K562 (cell line): Measurements from ENCODE around the gene CST6. TPM values are rescaled to one million over a fixed set of nuclear protein-coding genes. Genes with fewer than 3 reads are reported as not detected.

Experiments
- ATAC-seq: fragments of 200-7000 bp; cut with Tn5 transposase; 3 replicates; pipeline ENCODE4 v1.9.1; 2020; ENCODE audit warnings: moderate library complexity
- BruUV-seq: library from RNA; stranded (reverse); fragments of 400-500 nt; replicated peaks from 2 replicates; lab custom pipeline; 2021; lab: Mats Ljungman, UMichigan
- CTCF ChIA-PET: fragments of 300-600 bp; formaldehyde crosslinking; extraction: SDS; loops from one replicate; lab custom pipeline; 2021; ENCODE audit warnings: low intra/inter-chr PET ratio; lab: Yijun Ruan, JAX
- POLR2A ChIA-PET: fragments of 300-600, 350-650 bp; sonication (Branson Sonifier 250); formaldehyde crosslinking; extraction: SDS; loops from one replicate; lab custom pipeline; 2021; ENCODE audit warnings: antibody characterized with exemption, inconsistent platforms; lab: Yijun Ruan, JAX
- DNase-seq, 4 experiments: peaks; one replicate each; pipeline versions ENCODE4 v3.0.0 to v3.0.0-alpha.2; 2011 to 2018; ENCODE audit warnings: low spot score in 3 of 4, mixed read lengths in 3 of 4; ENCODE audit errors: extremely low read depth in 1 of 4
- FAIRE-seq: peaks from 2 replicates; lab custom pipeline; 2011; peaks lifted over from hg19 to GRCh38; lab: Jason Lieb, UNC
- H2AFZ ChIP-seq: 2 replicates; pipeline ENCODE4 v1.6.0; 2011; ENCODE audit warnings: low read depth, low read length, control low read depth, inconsistent platforms
- H3K27ac ChIP-seq: fragments of 200-600 bp; 3 replicates; pipeline ENCODE4 v1.8.0; 2011; ENCODE audit warnings: low read depth, mild to moderate bottlenecking, control low read depth, inconsistent platforms, low read length, moderate library complexity, mixed read lengths; ENCODE audit errors: extremely low read depth
- H3K27me3 ChIP-seq, 2 experiments: fragments of 300-600 bp in 1 of 2; 2 replicates in 1 of 2; 3 replicates in 1 of 2; pipeline versions ENCODE4 v1.6.0 to v1.8.0; 2011; ENCODE audit warnings: inconsistent platforms in 2 of 2, low read length in 2 of 2, mild to moderate bottlenecking in 1 of 2, mixed read lengths in 1 of 2, moderate library complexity in 1 of 2; ENCODE audit not compliant: control insufficient read depth in 2 of 2, insufficient read depth in 2 of 2
- H3K36me3 ChIP-seq: fragments of 300-600 bp; 3 replicates; pipeline ENCODE4 v1.8.0; 2011; ENCODE audit warnings: mild to moderate bottlenecking, low read length, inconsistent platforms; ENCODE audit not compliant: control insufficient read depth, insufficient read depth
- H3K4me1 ChIP-seq, 2 experiments: fragments of 200-600 bp in 1 of 2; replicated peaks in 1 of 2; 2 replicates in 1 of 2; 3 replicates in 1 of 2; pipeline versions ENCODE4 v1.5.1 to v1.8.0; 2011; ENCODE audit warnings: inconsistent platforms in 2 of 2, low read length in 2 of 2, mild to moderate bottlenecking in 1 of 2, mixed read lengths in 1 of 2, moderate library complexity in 1 of 2; ENCODE audit not compliant: control insufficient read depth in 2 of 2, insufficient read depth in 2 of 2
- H3K4me2 ChIP-seq: 2 replicates; pipeline ENCODE4 v1.6.1; 2011; ENCODE audit warnings: low read length, control low read depth, inconsistent platforms, mixed read lengths; ENCODE audit not compliant: insufficient read depth
- H3K4me3 ChIP-seq: fragments of 200-600 bp; sonication (generic), shearing (Covaris generic); 2 replicates; pipeline ENCODE4 v1.5.1; 2016; ENCODE audit warnings: control low read depth, inconsistent platforms
- H3K79me2 ChIP-seq: fragments of 200-600 bp; 3 replicates; pipeline ENCODE4 v1.8.0; 2011; ENCODE audit warnings: low read length, inconsistent platforms; ENCODE audit not compliant: control insufficient read depth, insufficient read depth
- H3K9ac ChIP-seq, 2 experiments: 2 replicates each; pipeline versions ENCODE4 v1.6.0 to v1.6.1; 2011; ENCODE audit warnings: low read depth in 2 of 2, low read length in 2 of 2, control low read depth in 1 of 2, inconsistent platforms in 1 of 2, mild to moderate bottlenecking in 1 of 2, mixed read lengths in 1 of 2; ENCODE audit not compliant: insufficient read depth in 1 of 2
- H3K9me1 ChIP-seq: one replicate; pipeline ENCODE4 v1.6.0; 2011; ENCODE audit warnings: inconsistent platforms, mild to moderate bottlenecking, low read length, moderate library complexity; ENCODE audit not compliant: control insufficient read depth, insufficient read depth
- H3K9me3 ChIP-seq: replicated peaks from 2 replicates; pipeline ENCODE4 v1.5.1; 2011; ENCODE audit warnings: low read depth, low read length, inconsistent platforms; ENCODE audit not compliant: control insufficient read depth, insufficient read depth
- H4K20me1 ChIP-seq: replicated peaks from 2 replicates; pipeline ENCODE4 v1.6.1; 2011; ENCODE audit warnings: low read length, inconsistent platforms, mixed read lengths; ENCODE audit not compliant: control insufficient read depth, insufficient read depth
- ATF1 ChIP-seq, 2 experiments: fragments of 450-650 bp in 1 of 2; IDR thresholded peaks; 2 replicates each; pipeline ENCODE4 v1.6.1; 2016; ENCODE audit warnings: missing compliant biosample characterization in 1 of 2, missing genetic modification characterization in 1 of 2
- C11orf30 ChIP-seq: fragments of 450-650 bp; IDR thresholded peaks from 2 replicates; pipeline ENCODE4 v1.6.1; 2016; ENCODE audit warnings: low read depth, mild to moderate bottlenecking
- EHMT2 ChIP-seq: fragments of 450-650 bp; IDR thresholded peaks from 2 replicates; pipeline ENCODE4 v1.6.1; 2018; ENCODE audit warnings: antibody characterized with exemption
- RFX7 ChIP-seq: fragments of 250-450 bp; sonication (Bioruptor Pico); IDR thresholded peaks from 2 replicates; pipeline ENCODE4 v1.5.1; 2021; ENCODE audit warnings: mild to moderate bottlenecking
- WGBS: fragments of 100-300 bp; shearing (Covaris generic); methylation state at CpG from one replicate; pipeline ENCODE4 v1.1.6; 2016; ENCODE audit warnings: low coverage, mixed read lengths; ENCODE audit not compliant: insufficient coverage; ENCODE audit errors: missing lambda C conversion rate; 5-methylcytosine and 5-hydroxymethylcytosine counted together
- in situ Hi-C: fragments of 300-500 bp; cut with MboI; formaldehyde crosslinking; loops from 4 replicates; pipeline ENCODE4 v1.15.0; 2018; ENCODE audit warnings: inconsistent platforms, mixed read lengths
- intact Hi-C: fragments of 100-400 bp; cut with micrococcal nuclease; formaldehyde crosslinking; loops from 2 replicates; pipeline ENCODE4 v1.14.2; 2022
- polyA plus RNA-seq, 8 experiments: library from polyadenylated mRNA; depleted of rRNA in 4 of 8; stranded (reverse) in 5 of 8; unstranded in 3 of 8; fragments of >200 nt; fragmentation: Nextera tagmentation in 2 of 8; fragmentation: Illumina TruSeq in 1 of 8; extraction: Ambion mirVana in 2 of 8; extraction: Trizol in 1 of 8; gene quantifications; 2 replicates each; pipeline versions ENCODE4 v1.2.1 to v1.2.3, GENCODE V29; 2011 to 2014; ENCODE audit warnings: inconsistent platforms in 1 of 8, missing spikeins in 1 of 8
- total RNA-seq, 7 experiments: library from RNA; depleted of rRNA in 6 of 7; stranded (reverse); fragments of >200 nt in 6 of 7; fragmentation: Illumina TruSeq in 2 of 7; extraction: Trizol in 2 of 7; gene quantifications; 2 replicates each; pipeline versions ENCODE4 v1.2.1 to v1.2.3, GENCODE V29; 2011 to 2021; ENCODE audit warnings: low replicate concordance in 1 of 7
- TF ChIP-seq, protein P1 (sequence below), 2 experiments: fragments of 450-650 bp; IDR thresholded peaks; 2 replicates each; pipeline ENCODE4 v1.6.1; 2016; ENCODE audit warnings: mild to moderate bottlenecking in 2 of 2, borderline replicate concordance in 1 of 2, low read depth in 1 of 2, moderate library complexity in 1 of 2
- TF ChIP-seq, protein P2 (sequence below): sonication (generic); formaldehyde crosslinking; IDR thresholded peaks from 2 replicates; pipeline ENCODE4 v1.5.0; 2020; ENCODE audit warnings: missing genetic modification reagents

The CST6 gene
- total and polyA plus RNA-seq, 9 of the 15 experiments (the other 6 are each of a cell fraction or from before 2014, with no cell fraction given) = not detected

DNA sequence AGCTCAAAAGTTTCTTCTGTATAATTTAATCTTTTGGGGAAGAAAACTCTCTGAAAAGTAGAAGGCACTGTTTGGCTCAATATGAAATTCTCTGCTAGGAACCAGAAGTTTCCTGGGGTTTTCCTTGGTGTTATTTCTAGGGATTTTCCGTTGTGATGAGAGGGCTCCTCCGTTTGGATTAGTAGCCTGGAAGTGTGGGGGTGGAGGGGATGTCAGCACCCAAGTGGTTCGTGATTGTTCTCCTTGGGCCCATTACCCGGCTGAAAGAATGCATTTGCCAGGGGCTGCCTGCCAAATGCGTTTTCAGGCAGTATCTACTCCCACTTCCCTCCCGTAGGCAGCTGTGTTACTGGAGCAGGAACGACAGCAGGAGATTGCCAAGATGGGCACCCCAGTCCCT lies 44.7 kb downstream of the CST6 start:
- no peaks in the 10 kb centered on the region for H3K9me1 ChIP-seq

More for the DNA sequence above, 44.7 kb downstream of the CST6 start:
- H3K4me1 ChIP-seq = peaks cover 6 to 20% of the 10 kb centered on the region in 2 experiments
- H3K27me3 ChIP-seq = no peaks in the 10 kb centered on the region
- no TSS peak for BruUV-seq
- H3K9me3 ChIP-seq = no peaks in the 10 kb centered on the region
- H3K27ac ChIP-seq = no peak overlapping the region
- DNase-seq (no peak), ATAC-seq (no peak), FAIRE-seq (no peak)
- no peak overlapping the region for H3K4me3 ChIP-seq
- peaks cover 86% of the 10 kb centered on the region for H3K36me3 ChIP-seq
- H3K79me2 ChIP-seq = peaks cover 26% of the 10 kb centered on the region
- H3K4me2 ChIP-seq = no peak overlapping the region
- POLR2A ChIA-PET = interaction anchor here (1.0 to 1.6 kb wide), 4 partner anchors 11 to 16 kb away, joined by 3 to 5 read pairs (median 3); no protein-coding TSS in a partner anchor
- TF ChIP-seq, protein P1, sequence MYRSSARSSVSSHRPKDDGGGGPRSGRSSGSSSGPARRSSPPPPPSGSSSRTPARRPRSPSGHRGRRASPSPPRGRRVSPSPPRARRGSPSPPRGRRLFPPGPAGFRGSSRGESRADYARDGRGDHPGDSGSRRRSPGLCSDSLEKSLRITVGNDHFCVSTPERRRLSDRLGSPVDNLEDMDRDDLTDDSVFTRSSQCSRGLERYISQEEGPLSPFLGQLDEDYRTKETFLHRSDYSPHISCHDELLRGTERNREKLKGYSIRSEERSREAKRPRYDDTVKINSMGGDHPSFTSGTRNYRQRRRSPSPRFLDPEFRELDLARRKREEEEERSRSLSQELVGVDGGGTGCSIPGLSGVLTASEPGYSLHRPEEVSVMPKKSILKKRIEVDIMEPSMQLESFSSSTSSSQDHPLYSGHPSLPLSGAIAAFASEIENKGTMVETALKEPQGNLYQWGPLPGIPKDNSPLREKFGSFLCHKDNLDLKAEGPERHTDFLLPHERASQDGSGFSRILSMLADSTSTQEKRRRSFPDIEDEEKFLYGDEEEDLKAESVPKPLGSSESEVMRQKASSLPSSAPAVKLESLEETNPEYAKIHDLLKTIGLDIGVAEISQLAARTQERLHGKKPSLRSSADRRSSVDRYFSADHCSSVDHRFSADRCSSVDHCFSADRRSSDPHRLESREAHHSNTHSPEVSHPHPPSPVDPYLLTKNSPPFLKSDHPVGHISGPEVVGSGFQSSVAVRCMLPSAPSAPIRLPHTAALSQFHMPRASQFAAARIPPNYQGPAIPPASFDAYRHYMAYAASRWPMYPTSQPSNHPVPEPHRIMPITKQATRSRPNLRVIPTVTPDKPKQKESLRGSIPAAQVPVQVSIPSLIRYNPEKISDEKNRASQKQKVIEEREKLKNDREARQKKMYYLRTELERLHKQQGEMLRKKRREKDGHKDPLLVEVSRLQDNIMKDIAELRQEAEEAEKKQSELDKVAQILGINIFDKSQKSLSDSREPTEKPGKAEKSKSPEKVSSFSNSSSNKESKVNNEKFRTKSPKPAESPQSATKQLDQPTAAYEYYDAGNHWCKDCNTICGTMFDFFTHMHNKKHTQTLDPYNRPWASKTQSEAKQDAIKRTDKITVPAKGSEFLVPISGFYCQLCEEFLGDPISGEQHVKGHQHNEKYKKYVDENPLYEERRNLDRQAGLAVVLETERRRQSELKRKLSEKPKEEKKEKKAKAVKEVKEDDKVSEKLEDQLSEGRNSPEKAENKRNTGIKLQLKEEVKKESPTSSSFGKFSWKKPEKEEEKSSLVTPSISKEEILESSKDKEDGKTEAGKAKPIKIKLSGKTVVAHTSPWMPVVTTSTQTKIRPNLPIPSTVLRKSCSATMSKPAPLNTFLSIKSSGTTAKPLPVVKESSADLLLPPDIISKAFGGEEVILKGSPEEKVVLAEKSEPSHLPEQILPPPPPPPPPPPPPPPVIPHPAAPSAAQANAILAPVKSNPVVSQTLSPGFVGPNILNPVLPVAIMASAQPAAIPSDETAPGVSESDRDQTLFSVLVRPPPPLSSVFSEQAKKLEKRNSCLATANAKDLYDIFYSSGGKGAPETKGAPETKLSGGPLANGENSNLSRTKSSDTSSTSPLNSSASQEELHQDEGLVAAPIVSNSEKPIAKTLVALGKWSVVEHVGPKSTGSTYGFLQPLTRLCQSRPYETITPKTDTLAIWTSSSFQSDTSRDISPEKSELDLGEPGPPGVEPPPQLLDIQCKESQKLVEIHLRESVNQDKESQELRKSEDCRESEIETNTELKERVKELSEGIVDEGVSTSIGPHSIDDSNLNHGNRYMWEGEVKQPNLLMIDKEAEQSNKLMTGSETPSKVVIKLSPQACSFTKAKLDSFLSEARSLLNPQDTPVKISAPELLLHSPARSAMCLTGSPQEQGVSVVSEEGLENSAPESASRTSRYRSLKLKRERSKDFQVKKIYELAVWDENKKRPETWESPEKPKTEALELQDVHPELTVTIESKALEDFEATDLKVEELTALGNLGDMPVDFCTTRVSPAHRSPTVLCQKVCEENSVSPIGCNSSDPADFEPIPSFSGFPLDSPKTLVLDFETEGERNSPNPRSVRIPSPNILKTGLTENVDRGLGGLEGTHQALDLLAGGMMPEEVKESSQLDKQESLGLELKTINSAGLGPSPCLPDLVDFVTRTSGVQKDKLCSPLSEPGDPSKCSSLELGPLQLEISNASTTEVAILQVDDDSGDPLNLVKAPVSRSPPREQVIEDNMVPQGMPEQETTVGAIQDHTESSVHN (IDR thresholded peaks at IDR 0.05; ENCODE audit: borderline replicate concordance in 1 of 2, low read depth in 1 of 2) = no peak
- no peak for TF ChIP-seq ATF1 (CRISPR knock-in tag; IDR thresholded peaks at IDR 0.05)
- TF ChIP-seq ATF1 (tag; IDR thresholded peaks at IDR 0.05) = no peak
- TF ChIP-seq, protein P2, sequence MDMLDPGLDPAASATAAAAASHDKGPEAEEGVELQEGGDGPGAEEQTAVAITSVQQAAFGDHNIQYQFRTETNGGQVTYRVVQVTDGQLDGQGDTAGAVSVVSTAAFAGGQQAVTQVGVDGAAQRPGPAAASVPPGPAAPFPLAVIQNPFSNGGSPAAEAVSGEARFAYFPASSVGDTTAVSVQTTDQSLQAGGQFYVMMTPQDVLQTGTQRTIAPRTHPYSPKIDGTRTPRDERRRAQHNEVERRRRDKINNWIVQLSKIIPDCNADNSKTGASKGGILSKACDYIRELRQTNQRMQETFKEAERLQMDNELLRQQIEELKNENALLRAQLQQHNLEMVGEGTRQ (CRISPR knock-in tag) = no peak
- TF ChIP-seq RFX7 (CRISPR knock-in tag) = no peak
- TF ChIP-seq EHMT2 = no peak
- no peak for TF ChIP-seq C11orf30
- WGBS = 91% methylated on average over 7 of the region's 7 CpGs
- no peaks in the 10 kb centered on the region; the same call in 1 of the 2 replicates for H4K20me1 ChIP-seq
- intact Hi-C loops = no loop called here
- CTCF ChIA-PET = no interaction called here
- in situ Hi-C loops = no loop called here
- no peak overlapping the region for H2AFZ ChIP-seq
- no peak overlapping the region for H3K9ac ChIP-seq
